NCI-H446 (cell line): ENCODE results near the gene STX8.

Experiments
- DNase-seq, 2 experiments: peaks; one replicate each; lab custom pipeline; 2025; lab: John Stamatoyannopoulos, UW

Gene STX8

GRCh38 chr17:9239793-9240658, 335.6 kb downstream of the STX8 start:
- no peak for DNase-seq

- no peak for DNase-seq
Observed at GRCh38 chr17:9239246-9239792, 336.3 kb downstream of the STX8 start.

- DNase-seq: no peak
Observed at GRCh38 chr17:9238340-9239245, 337.0 kb downstream of the STX8 start.

GRCh38 chr17:9237661-9238301, 337.8 kb downstream of the STX8 start:
- no peak for DNase-seq

GRCh38 chr17:9237053-9237410, 338.6 kb downstream of the STX8 start:
- no peak for DNase-seq

- DNase-seq: no peak
Observed at GRCh38 chr17:9236286-9237052, 339.2 kb downstream of the STX8 start.

GRCh38 chr17:9235346-9235745, 340.3 kb downstream of the STX8 start:
- DNase-seq: no peak

GRCh38 chr17:9234389-9234945, 341.2 kb downstream of the STX8 start:
- DNase-seq: no peak

- DNase-seq: no peak
Observed at GRCh38 chr17:9233761-9234160, 341.9 kb downstream of the STX8 start.

GRCh38 chr17:9233271-9233599, 342.4 kb downstream of the STX8 start:
- DNase-seq: no peak

- DNase-seq: no peak
Observed at GRCh38 chr17:9232591-9233270, 342.9 kb downstream of the STX8 start.

GRCh38 chr17:9232155-9232475, 343.5 kb downstream of the STX8 start:
- DNase-seq: no peak

- no peak for DNase-seq
Observed at GRCh38 chr17:9231449-9232154, 344.0 kb downstream of the STX8 start.

- DNase-seq: no peak
Observed at GRCh38 chr17:9230861-9231260, 344.8 kb downstream of the STX8 start.

GRCh38 chr17:9230346-9230745, 345.3 kb downstream of the STX8 start:
- DNase-seq: no peak

- DNase-seq: no peak
Observed at GRCh38 chr17:9229826-9230201, 345.8 kb downstream of the STX8 start.

- no peak for DNase-seq
Observed at GRCh38 chr17:9229160-9229825, 346.3 kb downstream of the STX8 start.

GRCh38 chr17:9228408-9229159, 347.0 kb downstream of the STX8 start:
- DNase-seq: no peak

GRCh38 chr17:9227819-9228407, 347.7 kb downstream of the STX8 start:
- DNase-seq: no peak
